Duodenal mucosa (tissue), 2 donors: ENCODE data around the gene AQP5.

Experiments
- H3K27ac ChIP-seq: one replicate; pipeline ENCODE4 v1.7.0; 2013; ENCODE audit warnings: low read depth, low read length
- H3K27me3 ChIP-seq, 2 donors: one replicate each; pipeline ENCODE4 v1.7.0; 2013; ENCODE audit warnings: low read length in 2 of 2, control low read depth in 1 of 2; ENCODE audit not compliant: insufficient read depth in 2 of 2, control insufficient read depth in 1 of 2
- H3K36me3 ChIP-seq, 2 donors: one replicate each; pipeline ENCODE4 v1.7.0; 2013; ENCODE audit warnings: low read length in 2 of 2, control low read depth in 1 of 2; ENCODE audit not compliant: insufficient read depth in 2 of 2, control insufficient read depth in 1 of 2
- H3K4me1 ChIP-seq, 2 donors: one replicate each; pipeline ENCODE4 v1.7.0; 2013; ENCODE audit warnings: low read length in 2 of 2, control low read depth in 1 of 2; ENCODE audit not compliant: insufficient read depth in 2 of 2, control insufficient read depth in 1 of 2
- H3K4me3 ChIP-seq, 2 donors: one replicate each; pipeline ENCODE4 v1.7.0; 2013; ENCODE audit warnings: low read length in 2 of 2, low read depth in 1 of 2
- H3K9ac ChIP-seq, 2 donors: one replicate each; pipeline ENCODE4 v1.7.0; 2013; ENCODE audit warnings: low read length in 2 of 2, low read depth in 1 of 2
- H3K9me3 ChIP-seq, 2 donors: one replicate each; pipeline ENCODE4 v1.7.0; 2013; ENCODE audit warnings: low read length in 2 of 2, control low read depth in 1 of 2; ENCODE audit not compliant: control insufficient read depth in 1 of 2

AQP5 gene

DNA sequence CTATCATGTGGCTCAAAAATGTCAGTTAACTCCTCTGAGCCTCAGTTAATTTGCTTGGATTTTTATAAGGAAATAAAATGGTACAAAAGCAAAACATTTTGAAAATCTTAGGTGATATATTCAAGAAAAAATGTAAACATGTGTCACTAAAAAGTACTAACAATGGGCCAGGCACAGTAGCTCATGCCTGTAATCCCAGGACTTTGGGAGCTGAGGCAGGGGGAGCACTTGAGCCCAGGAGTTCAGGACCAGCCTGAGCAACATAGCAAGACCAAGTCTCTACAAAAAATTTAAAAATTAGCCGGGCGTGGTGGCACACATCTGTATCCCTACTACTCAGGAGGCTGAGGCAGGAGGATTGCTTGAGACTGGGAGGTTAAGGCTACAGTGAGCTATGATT, 36.8 kb downstream of the AQP5 start:
- Histone ChIP-seq H3K4me3 (no peak overlapping the region), H3K36me3 (peaks cover 14 to 43% of the 10 kb centered on the region in 2 donors)

GRCh38 chr12:50003595-50003994, 41.9 kb downstream of the AQP5 start:
- no peak overlapping the region for H3K4me3 ChIP-seq
- H3K27ac ChIP-seq = no peak overlapping the region
- peaks cover 9 to 37% of the 10 kb centered on the region in 2 donors for H3K36me3 ChIP-seq
- no peaks in the 10 kb centered on the region for H3K27me3 ChIP-seq
- no peak overlapping the region for H3K9ac ChIP-seq
- no peaks in the 10 kb centered on the region for H3K9me3 ChIP-seq
- H3K4me1 ChIP-seq = no peaks in the 10 kb centered on the region

More for the DNA sequence above, 36.8 kb downstream of the AQP5 start:
- H3K27ac ChIP-seq = no peak overlapping the region
- H3K9ac ChIP-seq = no peak overlapping the region
- no peaks in the 10 kb centered on the region for H3K4me1 ChIP-seq
- no peaks in the 10 kb centered on the region for H3K27me3 ChIP-seq
- no peaks in the 10 kb centered on the region for H3K9me3 ChIP-seq

GRCh38 chr12:50004696-50005095, 43.0 kb downstream of the AQP5 start:
- H3K36me3 ChIP-seq = peaks cover 0 to 28% of the 10 kb centered on the region in 2 donors
- H3K27me3 ChIP-seq = no peaks in the 10 kb centered on the region
- no peaks in the 10 kb centered on the region for H3K9me3 ChIP-seq
- H3K9ac ChIP-seq = no peak overlapping the region
- H3K4me1 ChIP-seq = no peaks in the 10 kb centered on the region
- no peak overlapping the region for H3K4me3 ChIP-seq
- no peak overlapping the region for H3K27ac ChIP-seq

- Histone ChIP-seq H3K27ac (no peak overlapping the region), H3K4me1 (no peaks in the 10 kb centered on the region), H3K27me3 (no peaks in the 10 kb centered on the region), H3K4me3 (no peak overlapping the region), H3K36me3 (peaks cover 0 to 28% of the 10 kb centered on the region in 2 donors), H3K9me3 (no peaks in the 10 kb centered on the region), H3K9ac (no peak overlapping the region)
Measured at GRCh38 chr12:50005175-50005574, 43.5 kb downstream of the AQP5 start.

GRCh38 chr12:50006280-50006679, 44.6 kb downstream of the AQP5 start:
- H3K9me3 ChIP-seq = no peaks in the 10 kb centered on the region
- H3K9ac ChIP-seq = no peak overlapping the region
- no peak overlapping the region for H3K27ac ChIP-seq
- no peaks in the 10 kb centered on the region for H3K4me1 ChIP-seq
- H3K27me3 ChIP-seq = no peaks in the 10 kb centered on the region
- H3K4me3 ChIP-seq = no peak overlapping the region
- peaks cover 0 to 23% of the 10 kb centered on the region in 2 donors for H3K36me3 ChIP-seq

GRCh38 chr12:50006754-50007442, 45.2 kb downstream of the AQP5 start:
- Histone ChIP-seq H3K4me1 (no peaks in the 10 kb centered on the region), H3K9ac (no peak overlapping the region), H3K27ac (no peak overlapping the region), H3K4me3 (no peak overlapping the region), H3K9me3 (no peaks in the 10 kb centered on the region), H3K27me3 (no peaks in the 10 kb centered on the region), H3K36me3 (peaks cover 0 to 22% of the 10 kb centered on the region in 2 donors)

- Histone ChIP-seq H3K4me1 (peaks cover 0 to 4% of the 10 kb centered on the region in 2 donors), H3K27me3 (no peaks in the 10 kb centered on the region), H3K9ac (no peak overlapping the region), H3K9me3 (no peaks in the 10 kb centered on the region), H3K36me3 (peaks cover 0 to 11% of the 10 kb centered on the region in 2 donors), H3K27ac (no peak overlapping the region), H3K4me3 (no peak overlapping the region)
Measured at GRCh38 chr12:50013361-50014147, 51.9 kb downstream of the AQP5 start.

- Histone ChIP-seq H3K9me3 (no peaks in the 10 kb centered on the region), H3K9ac (no peak overlapping the region), H3K4me1 (peaks cover 0 to 4% of the 10 kb centered on the region in 2 donors), H3K36me3 (peaks cover 0 to 11% of the 10 kb centered on the region in 2 donors), H3K4me3 (no peak overlapping the region), H3K27me3 (no peaks in the 10 kb centered on the region), H3K27ac (no peak overlapping the region)
Measured at GRCh38 chr12:50014342-50014741, 52.7 kb downstream of the AQP5 start.
